IMR-90 (cell line): ENCODE results near the gene PSMC5. TPM values are rescaled to one million over a fixed set of nuclear protein-coding genes. Genes with fewer than 3 reads are reported as not detected.

ENCODE experiments used
- ATAC-seq: fragments of 200-7000 bp; cut with Tn5 transposase; 2 replicates; pipeline ENCODE4 v1.9.1; 2020; ENCODE audit warnings: low read depth, mild to moderate bottlenecking, moderate library complexity
- BruUV-seq: library from RNA; stranded (reverse); fragments of 400-500 nt; replicated peaks from 2 replicates; lab custom pipeline; 2021; lab: Mats Ljungman, UMichigan
- CTCF ChIA-PET: fragments of 300-600 bp; formaldehyde crosslinking; extraction: SDS; loops from one replicate; lab custom pipeline; 2021; ENCODE audit warnings: antibody characterized with exemption; lab: Yijun Ruan, JAX
- POLR2A ChIA-PET: fragments of 300-600 bp; sonication (Branson Sonifier 250); formaldehyde crosslinking; loops from one replicate; lab custom pipeline; 2022; ENCODE audit warnings: antibody characterized with exemption; ENCODE audit not compliant: unreplicated experiment; lab: Charles Lee
- DNase-seq: peaks from one replicate; pipeline ENCODE4 v3.0.0; 2013
- H2AFZ ChIP-seq: replicated peaks from 2 replicates; pipeline ENCODE3; 2013; ENCODE audit warnings: low read length, mild to moderate bottlenecking; ENCODE audit not compliant: poor library complexity
- H2AK5ac ChIP-seq: 2 replicates; pipeline ENCODE4 v1.6.1; 2013; ENCODE audit warnings: low read depth, low read length, inconsistent platforms
- H2AK9ac ChIP-seq: replicated peaks from 2 replicates; pipeline ENCODE3; 2013; ENCODE audit warnings: mild to moderate bottlenecking, low read depth, low read length, moderate library complexity; ENCODE audit not compliant: poor library complexity
- H2BK120ac ChIP-seq: 2 replicates; pipeline ENCODE4 v1.6.1; 2013; ENCODE audit warnings: low read depth, low read length, inconsistent platforms
- H2BK15ac ChIP-seq: 3 replicates; pipeline ENCODE4 v1.6.1; 2013; ENCODE audit warnings: low read depth, low read length, inconsistent platforms
- H2BK20ac ChIP-seq: 2 replicates; pipeline ENCODE4 v1.6.1; 2013; ENCODE audit warnings: low read depth, mild to moderate bottlenecking, inconsistent platforms, low read length, moderate library complexity
- H2BK5ac ChIP-seq: 2 replicates; pipeline ENCODE4 v1.6.1; 2013; ENCODE audit warnings: mild to moderate bottlenecking, low read depth, low read length, inconsistent platforms; ENCODE audit not compliant: poor library complexity, severe bottlenecking
- H3K14ac ChIP-seq: replicated peaks from 2 replicates; pipeline ENCODE4 v1.6.1; 2013; ENCODE audit warnings: low read depth, low read length, inconsistent platforms
- H3K18ac ChIP-seq: 2 replicates; pipeline ENCODE4 v1.6.1; 2013; ENCODE audit warnings: low read depth, low read length, control low read depth
- H3K23ac ChIP-seq: 2 replicates; pipeline ENCODE4 v1.6.1; 2013; ENCODE audit warnings: low read depth, low read length, inconsistent platforms
- H3K27ac ChIP-seq: 2 replicates; pipeline ENCODE4 v1.5.1; 2013; ENCODE audit warnings: mild to moderate bottlenecking, control low read depth, low read length; ENCODE audit not compliant: insufficient read depth
- H3K27me3 ChIP-seq: 2 replicates; pipeline ENCODE4 v1.6.1; 2013; ENCODE audit warnings: low read length; ENCODE audit not compliant: control insufficient read depth, insufficient read depth
- H3K36me3 ChIP-seq: 2 replicates; pipeline ENCODE4 v1.6.1; 2013; ENCODE audit warnings: low read length, mixed read lengths; ENCODE audit not compliant: control insufficient read depth, insufficient read depth
- H3K4ac ChIP-seq: 2 replicates; pipeline ENCODE4 v1.6.1; 2013; ENCODE audit warnings: low read depth, low read length, inconsistent platforms
- H3K4me1 ChIP-seq: 2 replicates; pipeline ENCODE4 v1.6.1; 2013; ENCODE audit warnings: low read length, mixed read lengths; ENCODE audit not compliant: control insufficient read depth, insufficient read depth
- H3K4me2 ChIP-seq: 2 replicates; pipeline ENCODE4 v1.6.1; 2013; ENCODE audit warnings: low read depth, mild to moderate bottlenecking, control low read depth, low read length, moderate library complexity
- H3K4me3 ChIP-seq: 2 replicates; pipeline ENCODE4 v1.5.1; 2013; ENCODE audit warnings: low read depth, mild to moderate bottlenecking, control low read depth, low read length, moderate library complexity; ENCODE audit not compliant: insufficient read depth
- H3K56ac ChIP-seq: 2 replicates; pipeline ENCODE4 v1.6.1; 2013; ENCODE audit warnings: low read length, inconsistent platforms; ENCODE audit not compliant: insufficient read depth; ENCODE audit errors: extremely low read depth
- H3K79me1 ChIP-seq, 2 experiments: 2 replicates each; pipeline ENCODE4 v1.6.1; 2013; ENCODE audit warnings: low read length in 2 of 2, inconsistent platforms in 1 of 2, low read depth in 1 of 2
- H3K9ac ChIP-seq: 2 replicates; pipeline ENCODE4 v1.6.1; 2013; ENCODE audit warnings: low read depth, low read length, control low read depth
- H3K9me1 ChIP-seq: 2 replicates; pipeline ENCODE4 v1.6.1; 2013; ENCODE audit warnings: low read length, inconsistent platforms; ENCODE audit not compliant: insufficient read depth
- H3K9me3 ChIP-seq: 2 replicates; pipeline ENCODE4 v1.6.1; 2013; ENCODE audit warnings: low read length; ENCODE audit not compliant: control insufficient read depth, insufficient read depth
- H4K20me1 ChIP-seq: 2 replicates; pipeline ENCODE4 v1.6.1; 2013; ENCODE audit warnings: low read length, inconsistent platforms; ENCODE audit not compliant: insufficient read depth
- H4K5ac ChIP-seq: 2 replicates; pipeline ENCODE4 v1.6.1; 2013; ENCODE audit warnings: mild to moderate bottlenecking, low read depth, low read length, control low read depth
- H4K8ac ChIP-seq, 2 experiments: 2 replicates each; pipeline ENCODE4 v1.6.1; 2013; ENCODE audit warnings: low read depth in 2 of 2, low read length in 2 of 2, control low read depth in 1 of 2, inconsistent platforms in 1 of 2
- H4K91ac ChIP-seq: 2 replicates; pipeline ENCODE4 v1.6.1; 2013; ENCODE audit warnings: low read depth, low read length, inconsistent platforms; ENCODE audit not compliant: insufficient read depth
- RFX5 ChIP-seq: IDR thresholded peaks from 2 replicates; pipeline ENCODE4 v1.8.0; 2012; ENCODE audit warnings: low read depth, mild to moderate bottlenecking, low read length, moderate library complexity
- WGBS, 2 experiments: methylation state at CpG; one replicate each; pipeline versions ENCODE4 v1.1.5 to v1.1.7; 2013; ENCODE audit warnings: missing lambda C conversion rate in 2 of 2; ENCODE audit not compliant: insufficient read length in 1 of 2; ENCODE audit errors: extremely low coverage in 2 of 2; 5-methylcytosine and 5-hydroxymethylcytosine counted together
- dilution Hi-C: fragments of 300-500 bp; cut with HindIII; formaldehyde crosslinking; loops from one replicate; pipeline ENCODE4 v1.14.3; 2018; ENCODE audit warnings: low sequenced_read_pairs; ENCODE audit not compliant: unreplicated experiment
- in situ Hi-C: fragments of 300-500 bp; cut with MboI; formaldehyde crosslinking; loops from 3 replicates; pipeline ENCODE4 v1.14.3; 2019; ENCODE audit warnings: low sequenced_read_pairs, inconsistent platforms, mixed read lengths
- intact Hi-C: fragments of 100-400 bp; cut with micrococcal nuclease; formaldehyde crosslinking; loops from 2 replicates; pipeline ENCODE4 v1.10.0; 2022
- polyA plus RNA-seq, 3 experiments: library from polyadenylated mRNA; depleted of rRNA; stranded (reverse); fragments of >200 nt; gene quantifications; 2 replicates each; pipeline ENCODE4 v1.2.3, GENCODE V29; 2012; ENCODE audit warnings: low replicate concordance in 1 of 3
- total RNA-seq: library from RNA; depleted of rRNA; stranded (reverse); fragments of >200 nt; gene quantifications from 2 replicates; pipeline ENCODE4 v1.2.3, GENCODE V29; 2012
- TF ChIP-seq, protein P1 (sequence below): conservative IDR thresholded peaks from 2 replicates; pipeline ENCODE4 v1.5.1; 2012; ENCODE audit warnings: mild to moderate bottlenecking, low read depth, low read length, improper control_type of control experiment

PSMC5 gene
- total and polyA plus RNA-seq, 2 of the 4 experiments (the other 2 are of a cell fraction), result 105 to 165 TPM

DNA sequence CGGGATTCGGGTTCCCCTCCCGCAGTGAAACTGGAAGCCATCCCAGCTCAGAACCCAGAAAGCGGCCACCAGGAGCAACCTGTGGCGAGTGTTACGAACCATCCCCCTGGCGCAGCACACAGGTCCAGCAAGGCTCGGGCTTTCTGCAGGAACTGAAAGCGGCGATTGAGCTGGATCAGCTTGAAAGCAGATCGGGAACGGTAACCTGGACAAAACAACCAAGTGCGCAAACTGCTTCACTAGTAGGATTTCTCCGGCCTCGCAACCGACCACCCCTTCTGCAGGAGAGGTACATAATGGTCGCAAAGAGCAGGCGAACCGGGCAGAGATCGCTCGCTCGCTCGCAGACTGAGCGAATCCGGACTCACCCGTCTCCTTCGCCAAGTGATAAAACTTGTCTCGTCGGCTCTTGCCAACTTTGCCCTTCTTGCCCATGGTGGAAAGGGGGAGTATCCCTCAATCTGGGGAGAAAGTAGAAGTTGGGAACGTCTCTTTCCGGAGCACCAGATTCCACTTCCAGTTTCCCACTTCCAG is 696 bp upstream of the PSMC5 start:
- no peaks in the 10 kb centered on the region for H3K27me3 ChIP-seq
- peaks cover 1% of the 10 kb centered on the region; the same call in 1 of the 2 replicates for H3K4me1 ChIP-seq
- intact Hi-C loops (loop anchor here (2.0 kb wide), 1 partner anchor 22 kb away; no protein-coding TSS in a partner anchor), dilution Hi-C loops (no loop called here), in situ Hi-C loops (no loop called here)
- peak overlapping the region; percentile 82 for H3K9ac ChIP-seq
- H2AK5ac ChIP-seq, result peak overlapping the region; percentile 95
- peak overlapping the region; percentile 86 for H4K91ac ChIP-seq
- H3K56ac ChIP-seq, result peak overlapping the region; percentile 92
- H4K5ac ChIP-seq, result peak overlapping the region; percentile 73
- H3K23ac ChIP-seq, result peak overlapping the region; percentile 96
- peak overlapping the region; percentile 41 for H3K18ac ChIP-seq
- H3K36me3 ChIP-seq, result peaks cover 63% of the 10 kb centered on the region
- H3K4me3 ChIP-seq, result peak overlapping the region; percentile 79
- H2BK5ac ChIP-seq, result peak overlapping the region; percentile 71
- peak overlapping the region; percentile 90 to 94 for H4K8ac ChIP-seq
- peak overlapping the region; percentile 99 for H2AK9ac ChIP-seq
- H3K4me2 ChIP-seq, result peak overlapping the region; percentile 86
- ATAC-seq (peak; percentile 4), DNase-seq (peak; percentile 41)
- peaks cover 13% of the 10 kb centered on the region for H3K9me1 ChIP-seq
- WGBS, 2 experiments, result 0% methylated on average over 5 of the region's 31 CpGs; no CpG with 5 or more reads in 1 of the 2 experiments
- ChIA-PET POLR2A (interaction anchor here (1.0 kb wide), 1 partner anchor 53 kb away, joined by 5 read pairs; the partner anchor contains the start of genes CCDC47 and DDX42), CTCF (interaction anchor here (0.6 to 1.0 kb wide), 3 partner anchors 9 to 680 kb away, joined by 3 to 4 read pairs (median 3); partner anchors contain the start of gene CEP95)
- no TSS peak for BruUV-seq
- H2BK120ac ChIP-seq, result peak overlapping the region; percentile 56; the same call in 1 of the 2 replicates
- no peak for TF ChIP-seq RFX5
- TF ChIP-seq, protein P1, sequence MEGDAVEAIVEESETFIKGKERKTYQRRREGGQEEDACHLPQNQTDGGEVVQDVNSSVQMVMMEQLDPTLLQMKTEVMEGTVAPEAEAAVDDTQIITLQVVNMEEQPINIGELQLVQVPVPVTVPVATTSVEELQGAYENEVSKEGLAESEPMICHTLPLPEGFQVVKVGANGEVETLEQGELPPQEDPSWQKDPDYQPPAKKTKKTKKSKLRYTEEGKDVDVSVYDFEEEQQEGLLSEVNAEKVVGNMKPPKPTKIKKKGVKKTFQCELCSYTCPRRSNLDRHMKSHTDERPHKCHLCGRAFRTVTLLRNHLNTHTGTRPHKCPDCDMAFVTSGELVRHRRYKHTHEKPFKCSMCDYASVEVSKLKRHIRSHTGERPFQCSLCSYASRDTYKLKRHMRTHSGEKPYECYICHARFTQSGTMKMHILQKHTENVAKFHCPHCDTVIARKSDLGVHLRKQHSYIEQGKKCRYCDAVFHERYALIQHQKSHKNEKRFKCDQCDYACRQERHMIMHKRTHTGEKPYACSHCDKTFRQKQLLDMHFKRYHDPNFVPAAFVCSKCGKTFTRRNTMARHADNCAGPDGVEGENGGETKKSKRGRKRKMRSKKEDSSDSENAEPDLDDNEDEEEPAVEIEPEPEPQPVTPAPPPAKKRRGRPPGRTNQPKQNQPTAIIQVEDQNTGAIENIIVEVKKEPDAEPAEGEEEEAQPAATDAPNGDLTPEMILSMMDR, result 0 out of 2 replicates have a peak, but pooled peaks have one; percentile 6
- peaks cover 33% of the 10 kb centered on the region for H4K20me1 ChIP-seq
- peaks cover 46 to 86% of the 10 kb centered on the region in 2 experiments for H3K79me1 ChIP-seq
- peak overlapping the region; percentile 96 for H3K14ac ChIP-seq
- H2BK20ac ChIP-seq, result no peak overlapping the region
- peak overlapping the region; percentile 89 for H3K4ac ChIP-seq
- peak overlapping the region; percentile 35; the same call in 1 of the 3 replicates for H2BK15ac ChIP-seq
- peak overlapping the region; percentile 93 for H3K27ac ChIP-seq
- no peaks in the 10 kb centered on the region for H3K9me3 ChIP-seq
- peak overlapping the region; percentile 98 for H2AFZ ChIP-seq
